H9 (cell line): Measurements from ENCODE around the gene ADAMTS13. TPM values are rescaled to one million over a fixed set of nuclear protein-coding genes. Genes with fewer than 3 reads are reported as not detected.

Source experiments
- DNase-seq: peaks from one replicate; pipeline ENCODE4 v3.0.0-alpha.2; 2017
- H2AFZ ChIP-seq: one replicate; pipeline ENCODE4 v1.6.1; 2013; ENCODE audit warnings: mild to moderate bottlenecking, low read length, control low read depth, moderate library complexity
- H2AK5ac ChIP-seq: 2 replicates; pipeline ENCODE4 v1.6.1; 2013; ENCODE audit warnings: low read length, control low read depth, mixed read lengths; ENCODE audit not compliant: insufficient read length
- H2BK120ac ChIP-seq: one replicate; pipeline ENCODE4 v1.6.1; 2013; ENCODE audit warnings: low read depth, mild to moderate bottlenecking, low read length, control low read depth, inconsistent platforms; ENCODE audit not compliant: poor library complexity, severe bottlenecking
- H2BK12ac ChIP-seq: 2 replicates; pipeline ENCODE4 v1.6.1; 2013; ENCODE audit warnings: low read length, control low read depth, mixed read lengths, low read depth; ENCODE audit not compliant: insufficient read length
- H2BK15ac ChIP-seq: 2 replicates; pipeline ENCODE4 v1.6.1; 2013; ENCODE audit warnings: low read depth, low read length, control low read depth
- H2BK20ac ChIP-seq: one replicate; pipeline ENCODE4 v1.6.1; 2013; ENCODE audit warnings: low read depth, mild to moderate bottlenecking, low read length, control low read depth, inconsistent platforms; ENCODE audit not compliant: poor library complexity, severe bottlenecking
- H2BK5ac ChIP-seq: 2 replicates; pipeline ENCODE4 v1.6.1; 2013; ENCODE audit warnings: low read length, control low read depth, mixed read lengths; ENCODE audit not compliant: insufficient read length
- H3K14ac ChIP-seq: 2 replicates; pipeline ENCODE4 v1.6.1; 2013; ENCODE audit warnings: low read length, control low read depth; ENCODE audit not compliant: insufficient read depth
- H3K18ac ChIP-seq: 2 replicates; pipeline ENCODE4 v1.6.1; 2013; ENCODE audit warnings: low read depth, mild to moderate bottlenecking, mixed read lengths, low read length, control low read depth; ENCODE audit not compliant: insufficient read length
- H3K23ac ChIP-seq: 2 replicates; pipeline ENCODE4 v1.6.1; 2013; ENCODE audit warnings: low read length, control low read depth, mixed read lengths, low read depth; ENCODE audit not compliant: insufficient read length
- H3K23me2 ChIP-seq: 2 replicates; pipeline ENCODE4 v1.6.1; 2013; ENCODE audit warnings: low read depth, mild to moderate bottlenecking, mixed read lengths, low read length, control low read depth; ENCODE audit not compliant: insufficient read length, poor library complexity, severe bottlenecking
- H3K27ac ChIP-seq: 2 replicates; pipeline ENCODE4 v1.5.1; 2013; ENCODE audit warnings: low read length, control low read depth, mixed read lengths, low read depth; ENCODE audit not compliant: insufficient read length
- H3K27me3 ChIP-seq: 2 replicates; pipeline ENCODE4 v1.6.1; 2013; ENCODE audit warnings: low read length, control low read depth, inconsistent platforms; ENCODE audit not compliant: insufficient read depth
- H3K4ac ChIP-seq: 2 replicates; pipeline ENCODE4 v1.6.1; 2013; ENCODE audit warnings: low read depth, mild to moderate bottlenecking, control low read depth, inconsistent platforms, low read length, moderate library complexity
- H3K4me1 ChIP-seq: 2 replicates; pipeline ENCODE4 v1.6.1; 2013; ENCODE audit warnings: low read length, control low read depth, inconsistent platforms; ENCODE audit not compliant: insufficient read depth
- H3K4me2 ChIP-seq: 2 replicates; pipeline ENCODE4 v1.6.1; 2013; ENCODE audit warnings: low read length, control low read depth, mixed read lengths; ENCODE audit not compliant: insufficient read length, insufficient read depth
- H3K56ac ChIP-seq: 2 replicates; pipeline ENCODE4 v1.6.1; 2013; ENCODE audit warnings: low read depth, mild to moderate bottlenecking, mixed read lengths, low read length, control low read depth; ENCODE audit not compliant: insufficient read length
- H3K79me1 ChIP-seq: 2 replicates; pipeline ENCODE4 v1.6.1; 2013; ENCODE audit warnings: low read depth, mild to moderate bottlenecking, moderate library complexity, low read length, control low read depth, inconsistent platforms; ENCODE audit not compliant: insufficient read depth, poor library complexity, severe bottlenecking
- H3K79me2 ChIP-seq: 2 replicates; pipeline ENCODE4 v1.6.1; 2013; ENCODE audit warnings: low read length, control low read depth, inconsistent platforms; ENCODE audit not compliant: insufficient read depth
- H3K9ac ChIP-seq: 2 replicates; pipeline ENCODE4 v1.6.1; 2013; ENCODE audit warnings: low read length, control low read depth, mixed read lengths; ENCODE audit not compliant: insufficient read length; ENCODE audit errors: extremely low read depth
- H3K9me3 ChIP-seq: one replicate; pipeline ENCODE4 v1.6.1; 2013; ENCODE audit warnings: low read depth, low read length, inconsistent platforms; ENCODE audit not compliant: control insufficient read depth
- H3T11ph ChIP-seq: one replicate; pipeline ENCODE4 v1.6.1; 2013; ENCODE audit warnings: mild to moderate bottlenecking, low read length, control low read depth, inconsistent platforms
- H4K20me1 ChIP-seq: one replicate; pipeline ENCODE4 v1.6.1; 2013; ENCODE audit not compliant: control insufficient read depth, insufficient read length, insufficient read depth
- H4K5ac ChIP-seq: 2 replicates; pipeline ENCODE4 v1.6.1; 2013; ENCODE audit warnings: low read depth, mild to moderate bottlenecking, mixed read lengths, low read length, control low read depth; ENCODE audit not compliant: insufficient read length
- H4K8ac ChIP-seq: replicated peaks from 2 replicates; pipeline ENCODE4 v1.6.1; 2013; ENCODE audit warnings: low read length, control low read depth, mixed read lengths, low read depth; ENCODE audit not compliant: insufficient read length
- H4K91ac ChIP-seq: 2 replicates; pipeline ENCODE4 v1.6.1; 2013; ENCODE audit warnings: low read depth, mild to moderate bottlenecking, moderate library complexity, mixed read lengths, low read length, control low read depth; ENCODE audit not compliant: insufficient read length
- H3K27ac Mint-ChIP-seq, 3 experiments: 2 replicates in 2 of 3; 3 replicates in 1 of 3; pipeline ENCODE4 v1.8.0; 2020 to 2021; ENCODE audit warnings: mixed read lengths in 3 of 3, mild to moderate bottlenecking in 1 of 3, moderate library complexity in 1 of 3
- H3K27me3 Mint-ChIP-seq: 2 replicates; pipeline ENCODE4 v1.8.0; 2021; ENCODE audit warnings: low read depth, mild to moderate bottlenecking, moderate library complexity, mixed read lengths
- H3K36me3 Mint-ChIP-seq, 3 experiments: 2 replicates in 2 of 3; 3 replicates in 1 of 3; pipeline ENCODE4 v1.8.0; 2020 to 2021; ENCODE audit warnings: low read depth in 3 of 3, mixed read lengths in 3 of 3; ENCODE audit not compliant: insufficient read depth in 1 of 3
- H3K4me1 Mint-ChIP-seq, 2 experiments: 2 replicates each; pipeline ENCODE4 v1.8.0; 2020; ENCODE audit warnings: mixed read lengths in 2 of 2
- H3K4me3 Mint-ChIP-seq, 2 experiments: 2 replicates in 1 of 2; 3 replicates in 1 of 2; pipeline ENCODE4 v1.8.0; 2020 to 2021; ENCODE audit warnings: mild to moderate bottlenecking in 2 of 2, mixed read lengths in 2 of 2, moderate library complexity in 1 of 2
- H3K9me3 Mint-ChIP-seq, 2 experiments: 2 replicates in 1 of 2; 3 replicates in 1 of 2; pipeline ENCODE4 v1.8.0; 2020; ENCODE audit warnings: mild to moderate bottlenecking in 2 of 2, mixed read lengths in 2 of 2, moderate library complexity in 1 of 2
- CTCF ChIP-seq: fragments of 200-600 bp; sonication (generic); conservative IDR thresholded peaks from 3 replicates; pipeline ENCODE4 v1.8.0; 2021; ENCODE audit warnings: antibody characterized with exemption, mild to moderate bottlenecking
- WGBS: extraction: QIAGEN DNeasy Blood & Tissue Kit; methylation state at CpG from one replicate; pipeline ENCODE4 v1.1.7; 2013; ENCODE audit warnings: missing lambda C conversion rate, low lambda C conversion rate, mixed read lengths; ENCODE audit not compliant: insufficient read length; ENCODE audit errors: extremely low coverage; 5-methylcytosine and 5-hydroxymethylcytosine counted together
- total RNA-seq: library from RNA; stranded (reverse); gene quantifications from 2 replicates; pipeline ENCODE4 v1.2.1, GENCODE V29; 2021

ADAMTS13 gene
- total RNA-seq, 1 experiment from 2014 or later: 8.8 TPM

GRCh38 chr9:133477461-133477860 is 55.3 kb downstream of the ADAMTS13 start:
- H3K9me3 Mint-ChIP-seq: no peaks in the 10 kb centered on the region
- no peak overlapping the region for H2BK15ac ChIP-seq
- H3K9ac ChIP-seq: peak overlapping the region; percentile 30
- no peak overlapping the region for H3K4ac ChIP-seq
- no peak overlapping the region for H2BK20ac ChIP-seq
- no peaks in the 10 kb centered on the region for H3K27me3 ChIP-seq
- H2BK12ac ChIP-seq: no peak overlapping the region
- H3K27ac Mint-ChIP-seq: no peak overlapping the region
- H4K20me1 ChIP-seq: no peaks in the 10 kb centered on the region
- peaks cover 13% of the 10 kb centered on the region for H3K23me2 ChIP-seq
- H4K8ac ChIP-seq: no peak overlapping the region
- no peaks in the 10 kb centered on the region for H3K79me1 ChIP-seq
- no CpG with 5 or more reads among the region's 4 CpGs for WGBS
- H3K4me1 ChIP-seq: 0 out of 2 replicates have a peak, but pooled peaks cover 2% of the 10 kb centered on the region
- peaks cover 13% of the 10 kb centered on the region for H3K27me3 Mint-ChIP-seq
- no peak overlapping the region for H2AFZ ChIP-seq
- no peak overlapping the region for H2BK5ac ChIP-seq
- H3K56ac ChIP-seq: no peak overlapping the region
- no peak for DNase-seq
- no peaks in the 10 kb centered on the region for H3K9me3 ChIP-seq
- H3K14ac ChIP-seq: no peak overlapping the region
- H2BK120ac ChIP-seq: no peak overlapping the region
- H2AK5ac ChIP-seq: no peak overlapping the region
- no peak overlapping the region for H4K91ac ChIP-seq
- no peak overlapping the region for H3K23ac ChIP-seq
- H3K4me2 ChIP-seq: peak overlapping the region; percentile 69
- H3T11ph ChIP-seq: no peak overlapping the region
- no peak for TF ChIP-seq CTCF
- no peak overlapping the region for H3K27ac ChIP-seq
- no peak overlapping the region for H3K18ac ChIP-seq
- peaks cover 8 to 16% (median 9%) of the 10 kb centered on the region in 3 experiments; a peak in 5 of 7 replicates for H3K36me3 Mint-ChIP-seq
- peaks cover 4 to 11% of the 10 kb centered on the region in 2 experiments for H3K4me1 Mint-ChIP-seq
- H4K5ac ChIP-seq: no peak overlapping the region
- no peaks in the 10 kb centered on the region; the same call in 1 of the 2 replicates for H3K79me2 ChIP-seq
- H3K4me3 Mint-ChIP-seq: peak overlapping the region; percentile 75 to 86
